ENCODE results near the gene SND1.

SND1 gene

GRCh38 chr7:128063088-128063487, 411.1 kb downstream of the SND1 start:
- no peak overlapping the region for H3K4me2 ChIP-seq (ENCODE audit: low read length)
- no peak overlapping the region for H3K4me3 ChIP-seq (ENCODE audit: low read length)
- H3K9me2 ChIP-seq (replicated peaks; ENCODE audit: control insufficient read depth, low read length): no peaks in the 10 kb centered on the region
- H3K27me3 ChIP-seq (ENCODE audit: control insufficient read depth, low read length): no peaks in the 10 kb centered on the region
- no peaks in the 10 kb centered on the region for H3K36me3 ChIP-seq (ENCODE audit: control insufficient read depth, low read length)
- H4K20me1 ChIP-seq (ENCODE audit: control insufficient read depth, insufficient read depth, low read depth, low read length): no peaks in the 10 kb centered on the region
- no peaks in the 10 kb centered on the region for H3K4me1 ChIP-seq (ENCODE audit: control insufficient read depth, low read length)
- TF ChIP-seq EZH2phosphoT487 (IDR thresholded peaks at IDR 0.05; ENCODE audit: borderline replicate concordance, low read length): no peak
- no peaks in the 10 kb centered on the region for H3K79me2 ChIP-seq (ENCODE audit: control insufficient read depth, low read length)
- no peak overlapping the region for H3K27ac ChIP-seq (ENCODE audit: low read depth, low read length)
- no peaks in the 10 kb centered on the region for H3F3A ChIP-seq (ENCODE audit: control insufficient read depth, insufficient read depth)
- no peaks in the 10 kb centered on the region for H3K9me3 ChIP-seq (ENCODE audit: control insufficient read depth, insufficient read depth, low read length)

DNA sequence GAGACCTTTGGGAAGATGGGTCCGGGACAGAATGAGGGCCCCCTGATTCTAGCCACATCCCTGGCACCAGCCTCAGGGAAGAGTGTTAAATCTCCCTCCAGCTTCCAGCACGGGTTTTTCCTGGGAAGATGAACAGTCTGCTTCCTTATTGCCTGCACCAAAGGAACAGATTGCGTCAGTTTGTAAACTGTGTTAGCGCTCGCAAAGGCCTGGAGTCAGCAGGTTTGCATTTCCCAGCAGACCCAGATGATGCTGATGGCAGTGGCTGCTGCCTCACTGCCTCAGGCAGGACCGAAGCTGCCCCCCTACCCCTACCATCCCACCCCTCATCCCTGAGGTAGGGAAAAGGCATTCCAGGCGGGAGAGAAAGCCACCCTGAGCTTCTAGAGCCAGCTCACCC, 413.9 kb downstream of the SND1 start:
- Histone ChIP-seq H3K36me3 (ENCODE audit: control insufficient read depth, low read length) (no peaks in the 10 kb centered on the region), H3K4me3 (ENCODE audit: low read length) (no peak overlapping the region), H3K27me3 (ENCODE audit: control insufficient read depth, low read length) (no peaks in the 10 kb centered on the region), H3K9me2 (replicated peaks; ENCODE audit: control insufficient read depth, low read length) (no peaks in the 10 kb centered on the region), H3K79me2 (ENCODE audit: control insufficient read depth, low read length) (no peaks in the 10 kb centered on the region), H3K9me3 (ENCODE audit: control insufficient read depth, insufficient read depth, low read length) (no peaks in the 10 kb centered on the region), H3K4me1 (ENCODE audit: control insufficient read depth, low read length) (no peaks in the 10 kb centered on the region), H3K27ac (ENCODE audit: low read depth, low read length) (no peak overlapping the region), H4K20me1 (ENCODE audit: control insufficient read depth, insufficient read depth, low read depth, low read length) (no peaks in the 10 kb centered on the region; the same call in 1 of the 2 replicates), H3K4me2 (ENCODE audit: low read length) (no peak overlapping the region), H3F3A (ENCODE audit: control insufficient read depth, insufficient read depth) (no peaks in the 10 kb centered on the region)
- no peak for TF ChIP-seq EZH2phosphoT487 (IDR thresholded peaks at IDR 0.05; ENCODE audit: borderline replicate concordance, low read length)
- TF ChIP-seq, protein P1, sequence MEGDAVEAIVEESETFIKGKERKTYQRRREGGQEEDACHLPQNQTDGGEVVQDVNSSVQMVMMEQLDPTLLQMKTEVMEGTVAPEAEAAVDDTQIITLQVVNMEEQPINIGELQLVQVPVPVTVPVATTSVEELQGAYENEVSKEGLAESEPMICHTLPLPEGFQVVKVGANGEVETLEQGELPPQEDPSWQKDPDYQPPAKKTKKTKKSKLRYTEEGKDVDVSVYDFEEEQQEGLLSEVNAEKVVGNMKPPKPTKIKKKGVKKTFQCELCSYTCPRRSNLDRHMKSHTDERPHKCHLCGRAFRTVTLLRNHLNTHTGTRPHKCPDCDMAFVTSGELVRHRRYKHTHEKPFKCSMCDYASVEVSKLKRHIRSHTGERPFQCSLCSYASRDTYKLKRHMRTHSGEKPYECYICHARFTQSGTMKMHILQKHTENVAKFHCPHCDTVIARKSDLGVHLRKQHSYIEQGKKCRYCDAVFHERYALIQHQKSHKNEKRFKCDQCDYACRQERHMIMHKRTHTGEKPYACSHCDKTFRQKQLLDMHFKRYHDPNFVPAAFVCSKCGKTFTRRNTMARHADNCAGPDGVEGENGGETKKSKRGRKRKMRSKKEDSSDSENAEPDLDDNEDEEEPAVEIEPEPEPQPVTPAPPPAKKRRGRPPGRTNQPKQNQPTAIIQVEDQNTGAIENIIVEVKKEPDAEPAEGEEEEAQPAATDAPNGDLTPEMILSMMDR (IDR thresholded peaks at IDR 0.05; ENCODE audit: low read depth, low read length, poor library complexity, severe bottlenecking): no peak

DNA sequence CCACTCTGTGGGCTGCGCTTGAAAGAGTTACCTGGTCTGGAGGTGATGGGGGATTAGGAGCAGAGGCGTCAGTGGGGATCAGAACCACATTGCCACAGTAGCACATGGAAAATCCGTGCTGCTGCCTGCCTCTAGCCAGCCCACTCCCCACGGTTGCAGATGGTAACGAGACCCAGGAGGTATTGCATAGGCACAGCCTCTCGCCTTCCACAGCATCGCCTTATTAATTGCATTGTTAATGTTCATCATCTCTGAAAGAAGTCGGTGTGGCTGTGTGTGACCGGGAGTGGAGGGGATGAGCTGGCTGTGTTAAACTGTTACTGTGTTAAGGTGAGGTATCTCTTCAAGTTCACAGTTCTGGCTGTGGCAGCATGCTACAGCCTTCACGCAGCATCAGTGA, 414.4 kb downstream of the SND1 start:
- Histone ChIP-seq H3K9me2 (replicated peaks; ENCODE audit: control insufficient read depth, low read length) (no peaks in the 10 kb centered on the region), H3K79me2 (ENCODE audit: control insufficient read depth, low read length) (no peaks in the 10 kb centered on the region), H3K4me3 (ENCODE audit: low read length) (no peak overlapping the region), H3K27ac (ENCODE audit: low read depth, low read length) (no peak overlapping the region), H3K4me2 (ENCODE audit: low read length) (no peak overlapping the region), H4K20me1 (ENCODE audit: control insufficient read depth, insufficient read depth, low read depth, low read length) (no peaks in the 10 kb centered on the region; the same call in 1 of the 2 replicates), H3K9me3 (ENCODE audit: control insufficient read depth, insufficient read depth, low read length) (no peaks in the 10 kb centered on the region), H3K36me3 (ENCODE audit: control insufficient read depth, low read length) (no peaks in the 10 kb centered on the region), H3K27me3 (ENCODE audit: control insufficient read depth, low read length) (no peaks in the 10 kb centered on the region), H3F3A (ENCODE audit: control insufficient read depth, insufficient read depth) (no peaks in the 10 kb centered on the region), H3K4me1 (ENCODE audit: control insufficient read depth, low read length) (no peaks in the 10 kb centered on the region)
- no peak for TF ChIP-seq EZH2phosphoT487 (IDR thresholded peaks at IDR 0.05; ENCODE audit: borderline replicate concordance, low read length)
- TF ChIP-seq, protein P1 (IDR thresholded peaks at IDR 0.05; ENCODE audit: low read depth, low read length, poor library complexity, severe bottlenecking): no peak

DNA sequence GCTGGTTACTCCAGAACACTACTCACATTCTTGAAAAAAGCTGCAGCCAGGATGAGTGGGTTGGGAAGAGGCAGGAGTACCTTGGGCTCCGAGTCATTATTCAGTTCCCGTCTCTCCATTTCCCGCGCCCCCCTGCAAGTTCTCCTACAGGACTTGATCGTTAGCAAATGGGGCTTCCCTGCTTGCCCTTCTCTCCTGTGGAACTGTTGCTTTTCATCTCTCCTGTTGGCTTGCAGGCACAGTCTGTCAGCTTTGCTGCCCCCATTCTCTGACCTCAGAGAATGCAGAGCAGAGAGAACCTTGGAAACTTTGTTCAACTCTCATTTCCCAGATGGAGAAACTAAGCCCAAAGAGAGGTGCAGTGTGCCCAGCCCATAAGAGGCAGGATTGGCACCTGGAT, 414.9 kb downstream of the SND1 start:
- Histone ChIP-seq H3K9me3 (ENCODE audit: control insufficient read depth, insufficient read depth, low read length) (no peaks in the 10 kb centered on the region), H3F3A (ENCODE audit: control insufficient read depth, insufficient read depth) (no peaks in the 10 kb centered on the region), H3K9me2 (replicated peaks; ENCODE audit: control insufficient read depth, low read length) (no peaks in the 10 kb centered on the region), H3K4me1 (ENCODE audit: control insufficient read depth, low read length) (no peaks in the 10 kb centered on the region), H3K27ac (ENCODE audit: low read depth, low read length) (no peak overlapping the region), H3K27me3 (ENCODE audit: control insufficient read depth, low read length) (no peaks in the 10 kb centered on the region), H4K20me1 (ENCODE audit: control insufficient read depth, insufficient read depth, low read depth, low read length) (no peaks in the 10 kb centered on the region; the same call in 1 of the 2 replicates), H3K36me3 (ENCODE audit: control insufficient read depth, low read length) (no peaks in the 10 kb centered on the region), H3K4me3 (ENCODE audit: low read length) (no peak overlapping the region), H3K4me2 (ENCODE audit: low read length) (no peak overlapping the region), H3K79me2 (ENCODE audit: control insufficient read depth, low read length) (no peaks in the 10 kb centered on the region)
- no peak for TF ChIP-seq EZH2phosphoT487 (IDR thresholded peaks at IDR 0.05; ENCODE audit: borderline replicate concordance, low read length)
- TF ChIP-seq, protein P1 (IDR thresholded peaks at IDR 0.05; ENCODE audit: low read depth, low read length, poor library complexity, severe bottlenecking): no peak
